Liver (tissue), 3 donors: ENCODE measurements around the gene LKAAEAR1.

ENCODE experiments used
- FOXA1 ChIP-seq: IDR thresholded peaks from 2 replicates; pipeline ENCODE4 v1.6.1; 2016; ENCODE audit warnings: antibody characterized with exemption
- FOXA2 ChIP-seq: IDR thresholded peaks from 2 replicates; pipeline ENCODE4 v1.6.1; 2016; ENCODE audit warnings: antibody characterized with exemption
- JUND ChIP-seq, 2 donors: IDR thresholded peaks; 2 replicates each; pipeline ENCODE4 v1.6.1; 2016; ENCODE audit warnings: antibody characterized with exemption in 2 of 2
- RAD21 ChIP-seq, 2 donors: IDR thresholded peaks; 2 replicates each; pipeline ENCODE4 v1.6.1; 2016; ENCODE audit warnings: antibody characterized with exemption in 2 of 2, mild to moderate bottlenecking in 2 of 2
- REST ChIP-seq: IDR thresholded peaks from 2 replicates; pipeline ENCODE4 v1.6.1; 2016; ENCODE audit warnings: antibody characterized with exemption, mild to moderate bottlenecking
- TAF1 ChIP-seq: conservative IDR thresholded peaks from 2 replicates; pipeline ENCODE4 v1.6.1; 2016; ENCODE audit warnings: antibody characterized with exemption, mild to moderate bottlenecking
- YY1 ChIP-seq: IDR thresholded peaks from 2 replicates; pipeline ENCODE4 v1.6.1; 2016; ENCODE audit warnings: antibody characterized with exemption, mild to moderate bottlenecking
- ZBTB33 ChIP-seq: IDR thresholded peaks from 2 replicates; pipeline ENCODE4 v1.6.1; 2016; ENCODE audit warnings: antibody characterized with exemption
- TF ChIP-seq, protein P1 (sequence below): fragments of 150-350 bp; IDR thresholded peaks from 2 replicates; pipeline ENCODE4 v1.5.1; 2017; ENCODE audit warnings: improper control_type of control experiment, low read depth, low read length; ENCODE audit not compliant: missing input control
- donor health status: healthy.
- donor health status: healthy.

DNA sequence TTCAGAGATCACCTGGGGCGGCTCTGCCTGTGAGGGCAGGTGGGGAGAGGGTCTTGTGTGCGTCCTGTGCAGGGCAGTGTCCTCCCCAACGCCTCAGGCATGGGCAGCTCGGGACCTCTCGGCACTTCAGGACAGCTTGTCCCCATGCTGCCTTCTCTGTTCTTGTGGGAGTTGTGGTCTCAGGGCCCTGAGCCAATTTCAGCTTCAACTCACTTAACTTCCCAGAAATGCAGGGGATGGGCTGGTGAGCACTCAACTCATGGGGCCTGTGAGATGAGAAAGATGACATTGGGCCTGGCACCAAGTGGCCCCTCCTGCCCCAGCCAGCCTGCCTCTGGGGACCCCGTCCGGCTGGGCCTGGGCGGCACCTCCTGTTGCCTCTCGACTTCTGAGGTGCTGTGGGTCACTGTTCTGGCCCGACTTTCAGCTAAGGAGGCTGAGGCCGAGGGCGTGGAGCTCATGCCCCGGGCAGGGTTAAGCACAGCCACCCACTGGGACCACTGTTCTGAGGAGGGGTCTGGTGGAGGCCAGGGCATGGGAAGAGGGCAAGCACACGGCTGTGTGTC is 11.6 kb downstream of the LKAAEAR1 start:
- no peak for TF ChIP-seq ZBTB33
- TF ChIP-seq, protein P1, sequence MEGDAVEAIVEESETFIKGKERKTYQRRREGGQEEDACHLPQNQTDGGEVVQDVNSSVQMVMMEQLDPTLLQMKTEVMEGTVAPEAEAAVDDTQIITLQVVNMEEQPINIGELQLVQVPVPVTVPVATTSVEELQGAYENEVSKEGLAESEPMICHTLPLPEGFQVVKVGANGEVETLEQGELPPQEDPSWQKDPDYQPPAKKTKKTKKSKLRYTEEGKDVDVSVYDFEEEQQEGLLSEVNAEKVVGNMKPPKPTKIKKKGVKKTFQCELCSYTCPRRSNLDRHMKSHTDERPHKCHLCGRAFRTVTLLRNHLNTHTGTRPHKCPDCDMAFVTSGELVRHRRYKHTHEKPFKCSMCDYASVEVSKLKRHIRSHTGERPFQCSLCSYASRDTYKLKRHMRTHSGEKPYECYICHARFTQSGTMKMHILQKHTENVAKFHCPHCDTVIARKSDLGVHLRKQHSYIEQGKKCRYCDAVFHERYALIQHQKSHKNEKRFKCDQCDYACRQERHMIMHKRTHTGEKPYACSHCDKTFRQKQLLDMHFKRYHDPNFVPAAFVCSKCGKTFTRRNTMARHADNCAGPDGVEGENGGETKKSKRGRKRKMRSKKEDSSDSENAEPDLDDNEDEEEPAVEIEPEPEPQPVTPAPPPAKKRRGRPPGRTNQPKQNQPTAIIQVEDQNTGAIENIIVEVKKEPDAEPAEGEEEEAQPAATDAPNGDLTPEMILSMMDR: no peak
- no peak for TF ChIP-seq YY1
- no peak for TF ChIP-seq JUND (IDR thresholded peaks at IDR 0.05)
- TF ChIP-seq REST: no peak
- no peak for TF ChIP-seq RAD21 (IDR thresholded peaks at IDR 0.05)
- no peak for TF ChIP-seq FOXA1
- TF ChIP-seq TAF1: no peak
- TF ChIP-seq FOXA2: no peak
